Panc1 (cell line): Measurements from ENCODE around the gene AUNIP.

Experiments used
- CTCF ChIP-seq: fragments of 450-650 bp; IDR thresholded peaks from 2 replicates; pipeline ENCODE4 v1.5.1; 2017; ENCODE audit warnings: mild to moderate bottlenecking
- POLR2AphosphoS5 ChIP-seq: IDR thresholded peaks from 2 replicates; pipeline ENCODE4 v1.6.1; 2012; ENCODE audit warnings: mild to moderate bottlenecking, low read depth, low read length, moderate library complexity
- REST ChIP-seq, 2 experiments: IDR thresholded peaks; 2 replicates each; pipeline ENCODE4 v1.6.1; 2011 to 2012; ENCODE audit warnings: low read depth in 2 of 2, control low read depth in 1 of 2, low read length in 1 of 2, mild to moderate bottlenecking in 1 of 2, moderate library complexity in 1 of 2; ENCODE audit not compliant: insufficient read depth in 1 of 2

- TF ChIP-seq POLR2AphosphoS5 (no peak), CTCF (no peak), REST (IDR thresholded peaks at IDR 0.05; ENCODE audit: insufficient read depth in 1 of 2, low read depth in 2 of 2, low read length in 1 of 2) (no peak)
Measured at GRCh38 chr1:25795946-25796810, 63.1 kb downstream of the AUNIP start.
